Measurements from ENCODE around the gene IRX4. TPM values are rescaled to one million over a fixed set of nuclear protein-coding genes. Genes with fewer than 3 reads are reported as not detected.

IRX4 gene
- total and polyA plus RNA-seq, 9 of the 15 experiments (the other 6 are each of a cell fraction or from before 2014, with no cell fraction given), result not detected

DNA sequence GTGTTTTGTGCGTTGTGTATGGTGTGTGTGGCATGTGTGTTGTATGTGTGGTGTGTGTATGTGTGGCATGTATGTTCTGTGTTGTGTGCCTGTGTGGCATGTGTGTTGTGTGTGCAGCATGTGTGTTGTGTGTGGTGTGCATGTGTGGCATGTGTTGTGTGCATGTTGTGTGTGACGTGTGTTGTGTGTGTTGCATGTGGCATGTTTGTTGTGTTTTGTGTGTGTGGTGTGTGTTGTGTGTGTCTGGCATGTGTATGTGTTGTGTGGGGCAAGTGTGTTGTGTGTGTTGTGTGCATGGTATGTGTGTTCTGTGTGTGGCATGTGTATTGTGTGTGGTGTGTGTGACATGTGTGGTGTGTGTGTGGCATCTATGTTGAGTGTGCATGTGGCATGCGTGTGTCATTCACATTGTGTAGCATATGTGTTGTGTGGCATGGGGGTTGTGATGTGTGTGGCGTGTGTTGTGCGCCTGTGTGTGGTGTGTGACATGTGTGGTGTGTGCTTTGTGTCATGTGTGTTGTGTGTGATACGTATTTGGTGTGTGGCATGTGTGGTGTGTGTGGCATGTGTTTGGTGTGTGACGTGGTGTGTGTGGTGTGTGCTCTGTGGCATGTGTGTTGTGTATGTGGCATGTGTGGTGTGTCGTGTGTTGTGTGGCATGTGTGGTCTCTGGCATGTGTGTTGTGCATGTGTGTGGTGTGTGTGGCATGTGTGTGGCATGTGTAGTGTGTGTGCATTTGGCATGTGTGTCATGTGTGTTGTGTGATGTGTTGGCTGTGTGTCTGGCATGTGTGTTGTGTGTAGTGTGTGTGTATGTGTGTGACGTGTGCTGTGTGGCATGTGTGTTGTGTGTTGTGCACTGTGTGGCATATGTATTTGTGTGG, 46.6 kb upstream of the IRX4 start:
- DNase-seq (ENCODE audit: extremely low read depth in 1 of 4, low spot score in 3 of 4) (no peak), FAIRE-seq (peak; percentile 85), ATAC-seq (no peak)
- no peak overlapping the region; the same call in 2 of the 3 replicates for H3K27ac ChIP-seq (ENCODE audit: extremely low read depth, low read depth, low read length)
- peaks cover 8% of the 10 kb centered on the region; the same call in 1 of the 2 replicates for H3K9me3 ChIP-seq (replicated peaks; ENCODE audit: control insufficient read depth, insufficient read depth, low read depth, low read length)
- POLR2A ChIA-PET, result no interaction called here
- WGBS (ENCODE audit: insufficient coverage, low coverage, missing lambda C conversion rate), result 5% methylated on average over 9 of the region's 9 CpGs
- H3K36me3 ChIP-seq (ENCODE audit: control insufficient read depth, insufficient read depth, low read length), result no peaks in the 10 kb centered on the region; the same call in 2 of the 3 replicates
- H2AFZ ChIP-seq (ENCODE audit: low read depth, low read length), result no peak overlapping the region
- TF ChIP-seq, protein P1, sequence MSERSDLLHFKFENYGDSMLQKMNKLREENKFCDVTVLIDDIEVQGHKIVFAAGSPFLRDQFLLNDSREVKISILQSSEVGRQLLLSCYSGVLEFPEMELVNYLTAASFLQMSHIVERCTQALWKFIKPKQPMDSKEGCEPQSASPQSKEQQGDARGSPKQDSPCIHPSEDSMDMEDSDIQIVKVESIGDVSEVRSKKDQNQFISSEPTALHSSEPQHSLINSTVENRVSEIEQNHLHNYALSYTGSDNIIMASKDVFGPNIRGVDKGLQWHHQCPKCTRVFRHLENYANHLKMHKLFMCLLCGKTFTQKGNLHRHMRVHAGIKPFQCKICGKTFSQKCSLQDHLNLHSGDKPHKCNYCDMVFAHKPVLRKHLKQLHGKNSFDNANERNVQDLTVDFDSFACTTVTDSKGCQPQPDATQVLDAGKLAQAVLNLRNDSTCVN (CRISPR knock-in tag; IDR thresholded peaks at IDR 0.05), result peak; percentile 70; the same call in 1 of the 2 replicates
- TF ChIP-seq, protein P2, sequence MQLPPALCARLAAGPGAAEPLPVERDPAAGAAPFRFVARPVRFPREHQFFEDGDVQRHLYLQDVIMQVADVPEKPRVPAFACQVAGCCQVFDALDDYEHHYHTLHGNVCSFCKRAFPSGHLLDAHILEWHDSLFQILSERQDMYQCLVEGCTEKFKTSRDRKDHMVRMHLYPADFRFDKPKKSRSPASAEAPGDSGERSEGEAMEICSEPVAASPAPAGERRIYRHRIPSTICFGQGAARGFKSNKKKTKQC (CRISPR knock-in tag; IDR thresholded peaks at IDR 0.05), result 0 out of 2 replicates have a peak, but pooled peaks have one; percentile 25
- TF ChIP-seq, protein P3, sequence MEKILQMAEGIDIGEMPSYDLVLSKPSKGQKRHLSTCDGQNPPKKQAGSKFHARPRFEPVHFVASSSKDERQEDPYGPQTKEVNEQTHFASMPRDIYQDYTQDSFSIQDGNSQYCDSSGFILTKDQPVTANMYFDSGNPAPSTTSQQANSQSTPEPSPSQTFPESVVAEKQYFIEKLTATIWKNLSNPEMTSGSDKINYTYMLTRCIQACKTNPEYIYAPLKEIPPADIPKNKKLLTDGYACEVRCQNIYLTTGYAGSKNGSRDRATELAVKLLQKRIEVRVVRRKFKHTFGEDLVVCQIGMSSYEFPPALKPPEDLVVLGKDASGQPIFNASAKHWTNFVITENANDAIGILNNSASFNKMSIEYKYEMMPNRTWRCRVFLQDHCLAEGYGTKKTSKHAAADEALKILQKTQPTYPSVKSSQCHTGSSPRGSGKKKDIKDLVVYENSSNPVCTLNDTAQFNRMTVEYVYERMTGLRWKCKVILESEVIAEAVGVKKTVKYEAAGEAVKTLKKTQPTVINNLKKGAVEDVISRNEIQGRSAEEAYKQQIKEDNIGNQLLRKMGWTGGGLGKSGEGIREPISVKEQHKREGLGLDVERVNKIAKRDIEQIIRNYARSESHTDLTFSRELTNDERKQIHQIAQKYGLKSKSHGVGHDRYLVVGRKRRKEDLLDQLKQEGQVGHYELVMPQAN (IDR thresholded peaks at IDR 0.05; ENCODE audit: borderline replicate concordance), result peak; percentile 19; the same call in 1 of the 2 replicates
- no peak for TF ChIP-seq ZFPM2 (CRISPR knock-in tag; IDR thresholded peaks at IDR 0.05)
- no peak for TF ChIP-seq CHD4 (IDR thresholded peaks at IDR 0.05; ENCODE audit: insufficient read depth, insufficient replicate concordance, low read depth, low read length, poor library complexity, severe bottlenecking)
- no peak for TF ChIP-seq JUNB (CRISPR knock-in tag; conservative IDR thresholded peaks at IDR 0.05)
- 0 out of 4 replicates have a peak, but pooled peaks of 1 of the 2 experiments have one; percentile 2 for TF ChIP-seq SIX5 (IDR thresholded peaks at IDR 0.05; ENCODE audit: borderline replicate concordance in 1 of 2, insufficient read depth in 1 of 2, low read depth in 1 of 2, low read length in 2 of 2)
- no peak; the same call in 1 of the 2 replicates for TF ChIP-seq MYBL2 (IDR thresholded peaks at IDR 0.05; ENCODE audit: low read depth)
- TF ChIP-seq MYBL2 (CRISPR knock-in tag; IDR thresholded peaks at IDR 0.05; ENCODE audit: borderline replicate concordance), result 0 out of 2 replicates have a peak, but pooled peaks have one; percentile 55
- 0 out of 2 replicates have a peak, but pooled peaks have one; percentile 27 for TF ChIP-seq CBX1 (IDR thresholded peaks at IDR 0.05; ENCODE audit: low read depth)
- H3K4me3 ChIP-seq, result no peak overlapping the region
- peaks cover 8 to 67% of the 10 kb centered on the region in 2 experiments for H3K27me3 ChIP-seq (ENCODE audit: control insufficient read depth in 2 of 2, insufficient read depth in 2 of 2, low read length in 2 of 2)
- H3K79me2 ChIP-seq (ENCODE audit: control insufficient read depth, insufficient read depth, low read length), result no peaks in the 10 kb centered on the region
- BruUV-seq (replicated peaks), result no TSS peak
- no peak overlapping the region for H3K9ac ChIP-seq (ENCODE audit: insufficient read depth in 1 of 2, low read depth in 2 of 2, low read length in 2 of 2)
- H3K4me2 ChIP-seq (ENCODE audit: insufficient read depth, low read length), result no peak overlapping the region
- intact Hi-C loops (cut with micrococcal nuclease), result no loop called here
- H4K20me1 ChIP-seq (replicated peaks; ENCODE audit: control insufficient read depth, insufficient read depth, low read length), result no peaks in the 10 kb centered on the region; the same call in 1 of the 2 replicates
- CTCF ChIA-PET (ENCODE audit: low intra/inter-chr PET ratio), result no interaction called here
- in situ Hi-C loops (cut with MboI), result no loop called here
- peaks cover 0 to 15% of the 10 kb centered on the region in 2 experiments; a peak in 1 of 5 replicates for H3K4me1 ChIP-seq (replicated peaks in 1 of 2; ENCODE audit: control insufficient read depth in 2 of 2, insufficient read depth in 2 of 2, low read length in 2 of 2)
- no peaks in the 10 kb centered on the region for H3K9me1 ChIP-seq (ENCODE audit: control insufficient read depth, insufficient read depth, low read length)

Measured in K562 (cell line).